ENCODE measurements around the gene GALNT17.
"Not testable (repeated sequence)": the region's sequence is repeated elsewhere in the genome, so short reads cannot be mapped to it uniquely, and the experiment has no call there.

GALNT17 gene

DNA sequence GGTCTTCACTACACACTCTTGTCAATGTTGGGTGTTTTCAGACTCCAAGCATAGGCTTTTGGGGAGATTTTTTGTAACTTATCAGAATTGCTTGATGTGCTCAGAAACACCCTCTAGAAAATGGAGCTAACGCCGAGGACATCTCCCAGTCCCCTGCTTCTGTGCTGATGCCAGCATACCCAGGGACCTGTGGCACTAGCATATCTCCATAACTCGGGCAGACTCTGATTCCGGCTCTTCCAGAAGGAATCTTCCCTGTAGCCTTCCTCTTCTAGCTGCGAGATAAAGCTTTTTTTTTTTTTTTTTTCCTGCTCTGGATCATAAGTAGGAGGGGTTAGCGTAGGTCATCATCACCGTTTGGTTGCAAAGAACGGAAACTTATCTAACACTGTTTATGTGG is 434.4 kb downstream of the GALNT17 start:
- TF ChIP-seq, protein P1, sequence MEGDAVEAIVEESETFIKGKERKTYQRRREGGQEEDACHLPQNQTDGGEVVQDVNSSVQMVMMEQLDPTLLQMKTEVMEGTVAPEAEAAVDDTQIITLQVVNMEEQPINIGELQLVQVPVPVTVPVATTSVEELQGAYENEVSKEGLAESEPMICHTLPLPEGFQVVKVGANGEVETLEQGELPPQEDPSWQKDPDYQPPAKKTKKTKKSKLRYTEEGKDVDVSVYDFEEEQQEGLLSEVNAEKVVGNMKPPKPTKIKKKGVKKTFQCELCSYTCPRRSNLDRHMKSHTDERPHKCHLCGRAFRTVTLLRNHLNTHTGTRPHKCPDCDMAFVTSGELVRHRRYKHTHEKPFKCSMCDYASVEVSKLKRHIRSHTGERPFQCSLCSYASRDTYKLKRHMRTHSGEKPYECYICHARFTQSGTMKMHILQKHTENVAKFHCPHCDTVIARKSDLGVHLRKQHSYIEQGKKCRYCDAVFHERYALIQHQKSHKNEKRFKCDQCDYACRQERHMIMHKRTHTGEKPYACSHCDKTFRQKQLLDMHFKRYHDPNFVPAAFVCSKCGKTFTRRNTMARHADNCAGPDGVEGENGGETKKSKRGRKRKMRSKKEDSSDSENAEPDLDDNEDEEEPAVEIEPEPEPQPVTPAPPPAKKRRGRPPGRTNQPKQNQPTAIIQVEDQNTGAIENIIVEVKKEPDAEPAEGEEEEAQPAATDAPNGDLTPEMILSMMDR (IDR thresholded peaks at IDR 0.05; ENCODE audit: insufficient read depth, low read length, missing control alignments) = no peak
- no peak for DNase-seq (ENCODE audit: low read depth, low spot score)
- ChIA-PET POLR2A (no interaction called here), CTCF (no interaction called here)
- no peak overlapping the region for H3K4me3 ChIP-seq (ENCODE audit: low read depth, low read length)

DNA sequence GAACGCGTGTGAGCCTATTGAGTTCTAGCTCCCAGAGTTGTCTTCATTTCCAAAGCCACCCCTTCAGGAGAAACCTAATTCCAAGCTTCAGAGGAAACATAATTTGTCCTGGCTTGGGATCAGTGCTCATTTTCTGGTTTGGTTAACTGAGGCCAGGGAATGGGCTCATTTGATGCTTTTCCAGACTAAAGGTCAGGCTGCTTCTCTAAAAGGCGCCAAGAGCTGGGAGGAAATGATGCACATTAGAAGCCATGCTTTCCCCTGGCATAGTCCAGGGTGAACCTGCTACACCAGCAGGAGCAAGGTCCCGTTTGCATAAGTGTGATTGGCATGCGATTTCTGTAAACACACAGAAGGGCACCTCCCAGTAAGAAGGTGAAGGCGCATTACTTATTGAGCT is 435.0 kb downstream of the GALNT17 start:
- H3K4me3 ChIP-seq (ENCODE audit: low read depth, low read length) = no peak overlapping the region
- ChIA-PET CTCF (no interaction called here), POLR2A (no interaction called here)
- DNase-seq (ENCODE audit: low read depth, low spot score) = no peak
- TF ChIP-seq, protein P1 (IDR thresholded peaks at IDR 0.05; ENCODE audit: insufficient read depth, low read length, missing control alignments) = no peak

- ChIA-PET POLR2A (no interaction called here), CTCF (no interaction called here)
- no peak overlapping the region for H3K4me3 ChIP-seq (ENCODE audit: low read depth, low read length)
- TF ChIP-seq, protein P1 (IDR thresholded peaks at IDR 0.05; ENCODE audit: insufficient read depth, low read length, missing control alignments) = no peak
- no peak for DNase-seq (ENCODE audit: low read depth, low spot score)
Measured at GRCh38 chr7:71574153-71574860, 442.4 kb downstream of the GALNT17 start.

GRCh38 chr7:71580027-71580426 is 448.1 kb downstream of the GALNT17 start:
- ChIA-PET CTCF (no interaction called here), POLR2A (no interaction called here)
- TF ChIP-seq, protein P1 (IDR thresholded peaks at IDR 0.05; ENCODE audit: insufficient read depth, low read length, missing control alignments) = no peak
- no peak overlapping the region for H3K4me3 ChIP-seq (ENCODE audit: low read depth, low read length)
- DNase-seq (ENCODE audit: low read depth, low spot score) = no peak

DNA sequence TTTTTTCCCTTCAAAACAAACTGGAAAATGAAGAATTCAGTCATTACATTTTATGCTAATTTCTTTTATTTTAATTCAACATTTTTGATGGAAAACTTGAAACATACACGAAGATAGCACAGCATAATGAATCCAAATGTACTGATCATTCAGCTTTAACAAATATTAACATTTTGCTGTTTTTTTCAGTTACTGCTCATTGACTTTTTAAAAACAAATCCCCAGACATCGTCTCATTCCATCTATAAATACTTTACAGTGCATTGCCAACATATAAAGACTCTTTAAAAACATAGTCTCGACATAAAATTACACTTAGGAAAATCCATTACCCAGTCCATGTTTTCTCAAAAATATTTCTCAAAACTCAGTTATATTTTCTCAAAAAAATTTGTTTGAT is 452.3 kb downstream of the GALNT17 start:
- ChIA-PET CTCF (no interaction called here), POLR2A (no interaction called here)
- no peak overlapping the region for H3K4me3 ChIP-seq (ENCODE audit: low read depth, low read length)
- no peak for DNase-seq (ENCODE audit: low read depth, low spot score)
- TF ChIP-seq, protein P1 (IDR thresholded peaks at IDR 0.05; ENCODE audit: insufficient read depth, low read length, missing control alignments) = no peak

DNA sequence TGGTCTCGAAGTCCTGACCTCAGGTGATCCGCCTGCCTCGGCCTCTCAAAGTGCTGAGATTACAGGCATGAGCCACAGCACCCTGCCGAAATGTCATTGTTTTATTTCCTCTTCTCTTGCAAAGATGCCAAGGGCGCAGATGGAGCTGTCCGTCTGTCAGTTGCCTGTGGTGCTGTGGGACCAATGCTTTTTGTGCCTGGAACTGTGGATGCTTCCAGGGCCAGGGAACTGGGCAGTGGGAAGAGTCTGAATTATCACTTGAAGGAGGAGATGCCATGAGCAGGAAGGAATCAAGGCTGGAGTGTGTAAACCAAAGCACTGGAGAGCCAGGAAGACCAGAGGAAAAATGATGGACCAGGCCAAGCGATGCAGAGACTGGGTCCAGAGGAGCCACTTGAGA is 459.9 kb downstream of the GALNT17 start:
- CTCF ChIA-PET = no interaction called here
- H3K4me3 ChIP-seq (ENCODE audit: low read depth, low read length) = no peak overlapping the region
- DNase-seq (ENCODE audit: low read depth, low spot score) = no peak
- TF ChIP-seq, protein P1 (IDR thresholded peaks at IDR 0.05; ENCODE audit: insufficient read depth, low read length, missing control alignments) = no peak
- POLR2A ChIA-PET = no interaction called here

GRCh38 chr7:71592388-71592787 is 460.4 kb downstream of the GALNT17 start:
- POLR2A ChIA-PET; H3K4me3 ChIP-seq (ENCODE audit: low read depth, low read length); CTCF ChIA-PET; DNase-seq (ENCODE audit: low read depth, low spot score): not testable (repeated sequence)
